Right cardiac atrium (tissue), 5 donors: ENCODE measurements around the gene HDAC10. TPM values are rescaled to one million over a fixed set of nuclear protein-coding genes. Genes with fewer than 3 reads are reported as not detected.
A peak's percentile ranks its signal among the peaks of the same experiment; 100 is the strongest.

Source experiments
- ATAC-seq, 2 donors: fragments of 200-7000 bp; cut with Tn5 transposase; one replicate each; pipeline versions ENCODE4 v1.8.0 to v1.9.1; 2020; ENCODE audit warnings: moderate library complexity in 2 of 2, mild to moderate bottlenecking in 1 of 2
- DNase-seq, 3 donors: peaks; one replicate each; pipeline ENCODE4 v3.0.0-alpha.2; 2020
- H3K27ac ChIP-seq: one replicate; pipeline ENCODE4 v1.5.1; 2013; ENCODE audit warnings: mild to moderate bottlenecking, low read length, control low read depth, moderate library complexity
- H3K27me3 ChIP-seq: one replicate; pipeline ENCODE4 v1.6.1; 2013; ENCODE audit not compliant: control insufficient read depth, insufficient read depth
- H3K4me1 ChIP-seq: one replicate; pipeline ENCODE4 v1.6.1; 2013; ENCODE audit warnings: low read length; ENCODE audit not compliant: control insufficient read depth, insufficient read depth
- H3K4me3 ChIP-seq: one replicate; pipeline ENCODE4 v1.5.1; 2013; ENCODE audit warnings: low read length, control low read depth
- H3K9me3 ChIP-seq: one replicate; pipeline ENCODE4 v1.6.1; 2013; ENCODE audit warnings: low read length; ENCODE audit not compliant: control insufficient read depth
- whole genome bisulfite sequencing: extraction: QIAGEN DNeasy Blood & Tissue Kit; methylation state at CpG from one replicate; pipeline ENCODE4 v1.1.7; 2013; 5-methylcytosine and 5-hydroxymethylcytosine counted together
- intact Hi-C, 4 donors: fragments of 100-400 bp; cut with DNase I; formaldehyde crosslinking; loops; one replicate each; pipeline versions ENCODE4 v1.11.0 to v1.14.0; 2022 to 2023
- polyA plus RNA-seq: library from polyadenylated mRNA; stranded (reverse); fragments of 200-250 nt; gene quantifications from one replicate; pipeline ENCODE4 v1.2.3, GENCODE V29; 2013
- total RNA-seq, 4 donors: library from RNA; stranded (reverse); fragmentation: NEBNext Ultra II Directional; extraction: Animal tissue kit (Norgen Biotek cat#: 25700); gene quantifications; one replicate each; pipeline ENCODE4 v1.2.1, GENCODE V29; 2021
- donor health status: healthy with polysubstance abuse.
- donor health status: DM: no; HTN: yes; CAD: no.
- donor health status: DM: no; HTN: no; CAD: no.
- donor health status: DM: no; HTN: yes; CAD: no; lungs with severe emphysema.
- donor health status: DM: yes; HTN: yes; CAD: no.

HDAC10 gene
- total and polyA plus RNA-seq, 5 donors, result 8.7 to 13.5 (median 11.6) TPM

DNA sequence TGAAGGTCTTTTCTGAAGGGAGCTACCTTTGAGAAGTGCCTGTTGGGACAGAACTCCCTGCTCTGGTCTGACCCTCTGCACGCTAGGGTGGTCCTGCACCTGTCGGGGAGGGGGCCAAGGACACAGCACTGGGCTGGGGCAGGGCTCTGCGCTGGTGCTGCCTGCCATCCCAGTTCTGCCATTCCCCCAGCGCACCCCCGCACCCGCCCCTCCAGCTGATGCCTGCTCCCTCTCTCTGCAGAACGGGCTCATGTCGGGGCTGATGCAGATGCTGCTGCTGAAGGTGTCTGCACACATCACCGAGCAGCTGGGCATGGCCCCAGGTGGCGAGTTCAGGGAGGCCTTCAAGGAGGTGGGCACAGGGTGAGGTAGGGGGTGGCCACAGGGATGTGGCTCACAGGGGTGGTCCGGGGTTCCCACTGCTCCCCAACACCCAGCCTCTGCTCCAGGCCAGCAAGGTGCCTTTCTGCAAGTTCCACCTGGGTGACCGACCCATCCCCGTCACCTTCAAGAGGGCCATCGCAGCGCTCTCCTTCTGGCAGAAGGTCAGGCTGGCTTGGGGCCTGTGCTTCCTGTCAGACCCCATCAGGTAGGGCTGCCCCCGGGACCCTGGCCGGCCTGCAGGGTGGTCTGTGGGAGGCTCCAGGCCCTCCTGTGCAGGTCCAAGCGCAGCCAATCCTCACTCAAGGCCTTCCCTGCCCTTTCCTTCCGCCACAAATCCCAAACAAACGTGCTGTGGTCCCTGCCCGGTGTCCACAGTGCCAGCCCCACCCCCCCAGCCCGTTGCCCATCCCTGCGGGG lies 53.9 kb downstream of the HDAC10 start:
- no peaks in the 10 kb centered on the region for H3K9me3 ChIP-seq
- intact Hi-C loops, result no loop called here
- no peak overlapping the region for H3K27ac ChIP-seq
- no peak for ATAC-seq
- H3K4me3 ChIP-seq, result no peak overlapping the region
- DNase-seq, result peak in 2 of 3 donors; percentile 51 to 62
- H3K27me3 ChIP-seq, result no peaks in the 10 kb centered on the region
- 88% methylated on average over 23 of the region's 23 CpGs for WGBS
- peaks cover 1% of the 10 kb centered on the region for H3K4me1 ChIP-seq

GRCh38 chr22:50196256-50196655 lies 54.8 kb downstream of the HDAC10 start:
- WGBS, result 86% methylated on average over 18 of the region's 18 CpGs

More at GRCh38 chr22:50196256-50196655, 54.8 kb downstream of the HDAC10 start:
- intact Hi-C loops, result no loop called here
- no peaks in the 10 kb centered on the region for H3K27me3 ChIP-seq
- H3K9me3 ChIP-seq, result no peaks in the 10 kb centered on the region
- no peaks in the 10 kb centered on the region for H3K4me1 ChIP-seq
- H3K4me3 ChIP-seq, result no peak overlapping the region
- ATAC-seq, result no peak
- H3K27ac ChIP-seq, result no peak overlapping the region
- DNase-seq, result peak in 2 of 3 donors; percentile 54

Other genes with a start within 250 kb of the HDAC10 start
- under 1 TPM in 1 of 4 donors, not detected in 3; 0.06 TPM for gene IL17REL, start 238.5 kb downstream of the HDAC10 start, total RNA-seq
- not detected for gene IL17REL, start 238.5 kb downstream of the HDAC10 start, polyA plus RNA-seq
- not detected for gene TTLL8, start 193.0 kb downstream of the HDAC10 start, total RNA-seq
- gene TTLL8, start 193.0 kb downstream of the HDAC10 start, polyA plus RNA-seq, result not detected
- gene MLC1, start 165.8 kb downstream of the HDAC10 start, total RNA-seq, result under 1 TPM in 3 of 4 donors, not detected in 1; 0.14 to 0.71 (median 0.14) TPM
- gene MLC1, start 165.8 kb downstream of the HDAC10 start, polyA plus RNA-seq, result 1.2 TPM
- under 1 TPM; 0.29 to 0.62 (median 0.53) TPM for gene MOV10L1, start 161.3 kb downstream of the HDAC10 start, total RNA-seq
- gene MOV10L1, start 161.3 kb downstream of the HDAC10 start, polyA plus RNA-seq, result 0.63 TPM
- gene PANX2, start 80.5 kb downstream of the HDAC10 start, total RNA-seq, result 1 to 10 TPM in 2 of 4 donors, under 1 TPM in 2; 0.43 to 2.1 (median 1.3) TPM
- gene PANX2, start 80.5 kb downstream of the HDAC10 start, polyA plus RNA-seq, result 0.68 TPM
- 10 to 100 TPM; 16.7 to 23.2 (median 20.7) TPM for gene TRABD, start 65.4 kb downstream of the HDAC10 start, total RNA-seq
- gene TRABD, start 65.4 kb downstream of the HDAC10 start, polyA plus RNA-seq, result 25.5 TPM
- gene SELENOO, start 50.3 kb downstream of the HDAC10 start, total RNA-seq, result 10 to 100 TPM; 14.6 to 16.3 (median 15.3) TPM
- 17.1 TPM for gene SELENOO, start 50.3 kb downstream of the HDAC10 start, polyA plus RNA-seq
- 10 to 100 TPM; 20.6 to 22.8 (median 22.6) TPM for gene TUBGCP6, start 6.2 kb downstream of the HDAC10 start, total RNA-seq
- 20.4 TPM for gene TUBGCP6, start 6.2 kb downstream of the HDAC10 start, polyA plus RNA-seq
- gene MAPK12, start 10.4 kb upstream of the HDAC10 start, total RNA-seq, result 10 to 100 TPM; 10.5 to 14.8 (median 11.2) TPM
- gene MAPK12, start 10.4 kb upstream of the HDAC10 start, polyA plus RNA-seq, result 15.2 TPM
- gene MAPK11, start 19.1 kb upstream of the HDAC10 start, total RNA-seq, result 1 to 10 TPM; 6.4 to 7.9 (median 7.4) TPM
- gene MAPK11, start 19.1 kb upstream of the HDAC10 start, polyA plus RNA-seq, result 8.8 TPM
- 100 to 1,000 TPM in 1 of 4 donors, 10 to 100 TPM in 3; 80.7 to 110 (median 90.6) TPM for gene PLXNB2, start 56.4 kb upstream of the HDAC10 start, total RNA-seq
- gene PLXNB2, start 56.4 kb upstream of the HDAC10 start, polyA plus RNA-seq, result 60.0 TPM
- gene DENND6B, start 75.7 kb upstream of the HDAC10 start, total RNA-seq, result 1 to 10 TPM; 2.0 to 3.1 (median 2.5) TPM
- gene DENND6B, start 75.7 kb upstream of the HDAC10 start, polyA plus RNA-seq, result 2.4 TPM
- gene PPP6R2, start 92.1 kb upstream of the HDAC10 start, total RNA-seq, result 10 to 100 TPM; 40.1 to 50.2 (median 44.6) TPM
- 36.2 TPM for gene PPP6R2, start 92.1 kb upstream of the HDAC10 start, polyA plus RNA-seq
- gene SBF1, start 223.8 kb upstream of the HDAC10 start, total RNA-seq, result 10 to 100 TPM; 50.3 to 54.8 (median 53.9) TPM
- 39.2 TPM for gene SBF1, start 223.8 kb upstream of the HDAC10 start, polyA plus RNA-seq
- gene ADM2, start 230.3 kb upstream of the HDAC10 start, total RNA-seq, result under 1 TPM in 2 of 4 donors, not detected in 2; 0.11 to 0.32 TPM
- 0.05 TPM for gene ADM2, start 230.3 kb upstream of the HDAC10 start, polyA plus RNA-seq
- gene MIOX, start 235.6 kb upstream of the HDAC10 start, total RNA-seq, result not detected
- gene MIOX, start 235.6 kb upstream of the HDAC10 start, polyA plus RNA-seq, result not detected